GM19025 (cell line): ENCODE measurements around the gene EEF2KMT.
"Not testable (repeated sequence)": the region's sequence is repeated elsewhere in the genome, so short reads cannot be mapped to it uniquely, and the experiment has no call there.

Experiments used
- ATAC-seq: cut with Tn5 transposase; IDR thresholded peaks from one replicate; pipeline ENCODE4 v1.9.1; 2021; ENCODE audit warnings: mild to moderate bottlenecking, low read depth, moderate library complexity; ENCODE audit not compliant: unreplicated experiment

EEF2KMT gene

DNA sequence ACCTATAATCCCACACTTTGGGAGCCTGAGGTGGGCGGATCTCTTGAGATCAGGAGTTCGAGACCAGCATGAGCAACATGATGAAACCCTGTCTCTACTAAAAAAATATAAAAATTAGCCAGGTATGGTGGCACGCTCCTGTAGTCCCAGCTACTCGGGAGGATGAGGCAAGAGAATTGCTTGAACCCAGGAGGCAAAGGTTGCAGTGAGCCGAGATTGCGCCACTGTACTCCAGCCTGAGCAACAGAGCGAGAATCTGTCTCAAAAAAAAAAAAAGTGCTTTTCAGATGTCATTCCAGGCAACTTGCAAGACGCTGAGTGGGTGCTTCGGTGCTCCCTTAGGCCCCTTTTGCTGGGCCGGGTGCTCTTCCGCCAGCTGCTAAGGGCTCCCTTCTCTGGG lies 53.0 kb downstream of the EEF2KMT start:
- not testable (repeated sequence) for ATAC-seq

DNA sequence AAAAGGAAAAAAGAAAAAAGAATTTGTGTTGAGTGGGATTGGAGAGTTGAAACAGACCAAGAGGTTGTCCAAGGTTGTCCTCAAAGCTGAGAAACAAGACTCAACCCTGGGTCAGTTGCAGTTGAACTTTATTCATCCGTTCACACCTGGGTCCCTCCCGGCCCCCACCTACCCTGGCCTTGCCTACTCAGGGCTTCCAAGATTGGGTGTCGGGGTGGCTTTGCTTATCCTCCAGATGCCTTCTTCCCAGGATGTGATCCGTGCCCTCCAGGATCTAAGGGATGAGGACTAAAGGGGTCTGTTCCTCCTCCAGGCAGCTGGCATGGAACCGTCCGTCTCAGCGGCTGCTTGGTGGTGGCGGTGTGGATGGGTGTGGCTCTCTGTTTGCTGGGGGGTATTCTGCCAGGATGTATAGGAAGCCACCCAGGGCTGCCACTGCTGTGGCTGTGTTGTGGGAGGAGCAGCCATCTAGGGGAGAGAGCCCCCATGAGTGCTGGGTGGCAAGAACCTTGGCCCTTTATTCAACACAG lies 53.5 kb downstream of the EEF2KMT start:
- no peak for ATAC-seq

GRCh38 chr16:5042574-5043171 lies 54.9 kb downstream of the EEF2KMT start:
- no peak for ATAC-seq

DNA sequence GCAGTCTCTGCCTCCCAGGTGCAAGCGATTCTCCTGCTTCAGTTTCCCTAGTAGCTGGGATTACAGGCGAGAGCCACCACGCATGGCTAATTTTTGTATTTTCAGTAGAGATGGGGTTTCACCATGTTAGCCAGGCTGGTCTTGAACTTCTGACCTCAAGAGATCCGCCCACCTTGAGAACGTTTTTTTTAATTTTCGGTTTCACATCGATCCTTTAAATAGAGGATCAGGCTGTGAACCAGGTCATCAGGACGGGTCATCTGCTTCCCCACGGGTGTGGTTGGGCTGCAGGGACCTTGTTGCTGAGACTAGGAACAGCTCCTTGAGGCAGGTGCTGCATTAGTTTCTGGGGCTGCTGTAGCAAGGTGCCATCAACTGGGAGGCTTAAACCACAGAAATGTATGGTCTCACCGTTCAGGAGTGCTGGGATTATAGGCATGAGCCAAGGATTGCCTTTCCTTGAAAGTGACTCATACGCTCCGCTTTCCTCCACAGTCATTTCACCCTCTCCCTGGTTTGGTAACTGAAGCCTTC lies 55.9 kb downstream of the EEF2KMT start:
- ATAC-seq = peak; percentile 71

DNA sequence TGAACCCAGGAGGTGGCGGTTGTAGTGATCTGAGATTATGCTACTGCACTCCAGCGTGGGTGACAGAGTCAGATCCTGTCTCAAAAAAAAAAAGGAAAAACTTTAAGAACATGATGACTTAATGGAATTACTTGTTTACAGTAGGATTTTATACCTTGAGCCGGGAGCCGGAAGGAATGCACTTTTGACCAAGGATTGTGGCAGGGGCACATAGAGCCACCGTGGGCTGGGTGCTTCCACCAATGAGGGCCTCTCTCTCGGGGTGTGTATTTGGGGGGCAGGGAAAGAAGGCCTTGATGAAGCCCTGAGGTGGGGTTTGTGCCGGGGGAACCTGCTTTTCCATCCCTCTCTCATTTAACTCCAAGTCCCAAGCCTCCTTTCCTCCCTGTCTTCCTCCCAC lies 57.1 kb downstream of the EEF2KMT start:
- ATAC-seq = no peak

- ATAC-seq = no peak
Observed at GRCh38 chr16:5036228-5037156, 61.1 kb downstream of the EEF2KMT start.

- no peak for ATAC-seq
Observed at GRCh38 chr16:5035909-5036227, 61.7 kb downstream of the EEF2KMT start.
